H9 (cell line): ENCODE data around the gene SPECC1. TPM values are rescaled to one million over a fixed set of nuclear protein-coding genes. Genes with fewer than 3 reads are reported as not detected.

Experiments used
- DNase-seq: peaks from one replicate; pipeline ENCODE4 v3.0.0-alpha.2; 2017
- H2AFZ ChIP-seq: one replicate; pipeline ENCODE4 v1.6.1; 2013; ENCODE audit warnings: mild to moderate bottlenecking, low read length, control low read depth, moderate library complexity
- H2AK5ac ChIP-seq: 2 replicates; pipeline ENCODE4 v1.6.1; 2013; ENCODE audit warnings: low read length, control low read depth, mixed read lengths; ENCODE audit not compliant: insufficient read length
- H2BK120ac ChIP-seq: one replicate; pipeline ENCODE4 v1.6.1; 2013; ENCODE audit warnings: low read depth, mild to moderate bottlenecking, low read length, control low read depth, inconsistent platforms; ENCODE audit not compliant: poor library complexity, severe bottlenecking
- H2BK12ac ChIP-seq: 2 replicates; pipeline ENCODE4 v1.6.1; 2013; ENCODE audit warnings: low read length, control low read depth, mixed read lengths, low read depth; ENCODE audit not compliant: insufficient read length
- H2BK15ac ChIP-seq: 2 replicates; pipeline ENCODE4 v1.6.1; 2013; ENCODE audit warnings: low read depth, low read length, control low read depth
- H2BK20ac ChIP-seq: one replicate; pipeline ENCODE4 v1.6.1; 2013; ENCODE audit warnings: low read depth, mild to moderate bottlenecking, low read length, control low read depth, inconsistent platforms; ENCODE audit not compliant: poor library complexity, severe bottlenecking
- H2BK5ac ChIP-seq: 2 replicates; pipeline ENCODE4 v1.6.1; 2013; ENCODE audit warnings: low read length, control low read depth, mixed read lengths; ENCODE audit not compliant: insufficient read length
- H3K14ac ChIP-seq: 2 replicates; pipeline ENCODE4 v1.6.1; 2013; ENCODE audit warnings: low read length, control low read depth; ENCODE audit not compliant: insufficient read depth
- H3K18ac ChIP-seq: 2 replicates; pipeline ENCODE4 v1.6.1; 2013; ENCODE audit warnings: low read depth, mild to moderate bottlenecking, mixed read lengths, low read length, control low read depth; ENCODE audit not compliant: insufficient read length
- H3K23ac ChIP-seq: 2 replicates; pipeline ENCODE4 v1.6.1; 2013; ENCODE audit warnings: low read length, control low read depth, mixed read lengths, low read depth; ENCODE audit not compliant: insufficient read length
- H3K23me2 ChIP-seq: 2 replicates; pipeline ENCODE4 v1.6.1; 2013; ENCODE audit warnings: low read depth, mild to moderate bottlenecking, mixed read lengths, low read length, control low read depth; ENCODE audit not compliant: insufficient read length, poor library complexity, severe bottlenecking
- H3K27ac ChIP-seq: 2 replicates; pipeline ENCODE4 v1.5.1; 2013; ENCODE audit warnings: low read length, control low read depth, mixed read lengths, low read depth; ENCODE audit not compliant: insufficient read length
- H3K27me3 ChIP-seq: 2 replicates; pipeline ENCODE4 v1.6.1; 2013; ENCODE audit warnings: low read length, control low read depth, inconsistent platforms; ENCODE audit not compliant: insufficient read depth
- H3K4ac ChIP-seq: 2 replicates; pipeline ENCODE4 v1.6.1; 2013; ENCODE audit warnings: low read depth, mild to moderate bottlenecking, control low read depth, inconsistent platforms, low read length, moderate library complexity
- H3K4me1 ChIP-seq: 2 replicates; pipeline ENCODE4 v1.6.1; 2013; ENCODE audit warnings: low read length, control low read depth, inconsistent platforms; ENCODE audit not compliant: insufficient read depth
- H3K4me2 ChIP-seq: 2 replicates; pipeline ENCODE4 v1.6.1; 2013; ENCODE audit warnings: low read length, control low read depth, mixed read lengths; ENCODE audit not compliant: insufficient read length, insufficient read depth
- H3K56ac ChIP-seq: 2 replicates; pipeline ENCODE4 v1.6.1; 2013; ENCODE audit warnings: low read depth, mild to moderate bottlenecking, mixed read lengths, low read length, control low read depth; ENCODE audit not compliant: insufficient read length
- H3K79me1 ChIP-seq: 2 replicates; pipeline ENCODE4 v1.6.1; 2013; ENCODE audit warnings: low read depth, mild to moderate bottlenecking, moderate library complexity, low read length, control low read depth, inconsistent platforms; ENCODE audit not compliant: insufficient read depth, poor library complexity, severe bottlenecking
- H3K79me2 ChIP-seq: 2 replicates; pipeline ENCODE4 v1.6.1; 2013; ENCODE audit warnings: low read length, control low read depth, inconsistent platforms; ENCODE audit not compliant: insufficient read depth
- H3K9ac ChIP-seq: 2 replicates; pipeline ENCODE4 v1.6.1; 2013; ENCODE audit warnings: low read length, control low read depth, mixed read lengths; ENCODE audit not compliant: insufficient read length; ENCODE audit errors: extremely low read depth
- H3K9me3 ChIP-seq: one replicate; pipeline ENCODE4 v1.6.1; 2013; ENCODE audit warnings: low read depth, low read length, inconsistent platforms; ENCODE audit not compliant: control insufficient read depth
- H3T11ph ChIP-seq: one replicate; pipeline ENCODE4 v1.6.1; 2013; ENCODE audit warnings: mild to moderate bottlenecking, low read length, control low read depth, inconsistent platforms
- H4K20me1 ChIP-seq: one replicate; pipeline ENCODE4 v1.6.1; 2013; ENCODE audit not compliant: control insufficient read depth, insufficient read length, insufficient read depth
- H4K5ac ChIP-seq: 2 replicates; pipeline ENCODE4 v1.6.1; 2013; ENCODE audit warnings: low read depth, mild to moderate bottlenecking, mixed read lengths, low read length, control low read depth; ENCODE audit not compliant: insufficient read length
- H4K8ac ChIP-seq: replicated peaks from 2 replicates; pipeline ENCODE4 v1.6.1; 2013; ENCODE audit warnings: low read length, control low read depth, mixed read lengths, low read depth; ENCODE audit not compliant: insufficient read length
- H4K91ac ChIP-seq: 2 replicates; pipeline ENCODE4 v1.6.1; 2013; ENCODE audit warnings: low read depth, mild to moderate bottlenecking, moderate library complexity, mixed read lengths, low read length, control low read depth; ENCODE audit not compliant: insufficient read length
- H3K27ac Mint-ChIP-seq, 3 experiments: 2 replicates in 2 of 3; 3 replicates in 1 of 3; pipeline ENCODE4 v1.8.0; 2020 to 2021; ENCODE audit warnings: mixed read lengths in 3 of 3, mild to moderate bottlenecking in 1 of 3, moderate library complexity in 1 of 3
- H3K27me3 Mint-ChIP-seq: 2 replicates; pipeline ENCODE4 v1.8.0; 2021; ENCODE audit warnings: low read depth, mild to moderate bottlenecking, moderate library complexity, mixed read lengths
- H3K36me3 Mint-ChIP-seq, 3 experiments: 2 replicates in 2 of 3; 3 replicates in 1 of 3; pipeline ENCODE4 v1.8.0; 2020 to 2021; ENCODE audit warnings: low read depth in 3 of 3, mixed read lengths in 3 of 3; ENCODE audit not compliant: insufficient read depth in 1 of 3
- H3K4me1 Mint-ChIP-seq, 2 experiments: 2 replicates each; pipeline ENCODE4 v1.8.0; 2020; ENCODE audit warnings: mixed read lengths in 2 of 2
- H3K4me3 Mint-ChIP-seq, 2 experiments: 2 replicates in 1 of 2; 3 replicates in 1 of 2; pipeline ENCODE4 v1.8.0; 2020 to 2021; ENCODE audit warnings: mild to moderate bottlenecking in 2 of 2, mixed read lengths in 2 of 2, moderate library complexity in 1 of 2
- H3K9me3 Mint-ChIP-seq, 2 experiments: 2 replicates in 1 of 2; 3 replicates in 1 of 2; pipeline ENCODE4 v1.8.0; 2020; ENCODE audit warnings: mild to moderate bottlenecking in 2 of 2, mixed read lengths in 2 of 2, moderate library complexity in 1 of 2
- CTCF ChIP-seq: fragments of 200-600 bp; sonication (generic); conservative IDR thresholded peaks from 3 replicates; pipeline ENCODE4 v1.8.0; 2021; ENCODE audit warnings: antibody characterized with exemption, mild to moderate bottlenecking
- WGBS: extraction: QIAGEN DNeasy Blood & Tissue Kit; methylation state at CpG from one replicate; pipeline ENCODE4 v1.1.7; 2013; ENCODE audit warnings: missing lambda C conversion rate, low lambda C conversion rate, mixed read lengths; ENCODE audit not compliant: insufficient read length; ENCODE audit errors: extremely low coverage; 5-methylcytosine and 5-hydroxymethylcytosine counted together
- total RNA-seq: library from RNA; stranded (reverse); gene quantifications from 2 replicates; pipeline ENCODE4 v1.2.1, GENCODE V29; 2021

The SPECC1 gene
- total RNA-seq, 1 experiment from 2014 or later = 65.7 TPM

- WGBS = no CpG with 5 or more reads among the region's 43 CpGs
- H3K9me3 ChIP-seq = no peaks in the 10 kb centered on the region
- peak overlapping the region; percentile 62 for H3K4me2 ChIP-seq
- no peak overlapping the region for H3K14ac ChIP-seq
- Mint-ChIP-seq H3K4me3 (no peak overlapping the region), H3K36me3 (peaks cover 13 to 21% (median 16%) of the 10 kb centered on the region in 3 experiments), H3K9me3 (peaks cover 8% of the 10 kb centered on the region in 2 experiments), H3K4me1 (peaks cover 24 to 27% of the 10 kb centered on the region in 2 experiments), H3K27me3 (peaks cover 5% of the 10 kb centered on the region), H3K27ac (no peak overlapping the region)
- H3K27me3 ChIP-seq = no peaks in the 10 kb centered on the region
- peak overlapping the region; percentile 25 for H3K9ac ChIP-seq
- H3K79me2 ChIP-seq = peaks cover 18% of the 10 kb centered on the region; the same call in 1 of the 2 replicates
- no peak overlapping the region for H3T11ph ChIP-seq
- H2BK120ac ChIP-seq = no peak overlapping the region
- H3K4ac ChIP-seq = no peak overlapping the region
- H2BK12ac ChIP-seq = no peak overlapping the region
- H2BK15ac ChIP-seq = 0 out of 2 replicates have a peak overlapping the region, but pooled peaks have one; percentile 52
- no peak overlapping the region for H2AFZ ChIP-seq
- no peak for TF ChIP-seq CTCF
- no peak overlapping the region for H4K8ac ChIP-seq
- H3K18ac ChIP-seq = no peak overlapping the region
- peaks cover 5% of the 10 kb centered on the region for H3K79me1 ChIP-seq
- no peaks in the 10 kb centered on the region for H4K20me1 ChIP-seq
- no peak overlapping the region for H2BK5ac ChIP-seq
- no peaks in the 10 kb centered on the region for H3K4me1 ChIP-seq
- no peak overlapping the region for H3K23ac ChIP-seq
- no peak overlapping the region for H3K56ac ChIP-seq
- H4K5ac ChIP-seq = no peak overlapping the region
- H2BK20ac ChIP-seq = no peak overlapping the region
- H3K27ac ChIP-seq = peak overlapping the region; percentile 34
- DNase-seq = peak; percentile 98
- no peaks in the 10 kb centered on the region for H3K23me2 ChIP-seq
- peak overlapping the region; percentile 18 for H2AK5ac ChIP-seq
- H4K91ac ChIP-seq = no peak overlapping the region
Measured at GRCh38 chr17:19979917-19980770, 29.0 kb upstream of the SPECC1 start.
